MCF 10A (cell line): ENCODE data around the gene IFIT5. TPM values are rescaled to one million over a fixed set of nuclear protein-coding genes. Genes with fewer than 3 reads are reported as not detected.

Source experiments
- BruUV-seq: library from RNA; stranded (reverse); fragments of 400-500 nt; replicated peaks from 2 replicates; lab custom pipeline; 2021; lab: Mats Ljungman, UMichigan
- CTCF ChIA-PET: fragments of 300-600 bp; sonication (Branson Sonifier 250); formaldehyde crosslinking; extraction: SDS; loops from one replicate; lab custom pipeline; 2021; ENCODE audit warnings: antibody characterized with exemption, inconsistent platforms; lab: Yijun Ruan, JAX
- POLR2A ChIA-PET: fragments of 300-600, 350-650 bp; sonication (Branson Sonifier 250); formaldehyde crosslinking; extraction: SDS; loops from one replicate; lab custom pipeline; 2020; ENCODE audit warnings: antibody characterized with exemption, inconsistent platforms; lab: Yijun Ruan, JAX
- DNase-seq: peaks from one replicate; pipeline ENCODE4 v3.0.0-alpha.2; 2018; ENCODE audit not compliant: unreplicated experiment
- H3K27ac Mint-ChIP-seq: one replicate; pipeline ENCODE4 v1.8.0; 2022; ENCODE audit warnings: mild to moderate bottlenecking, low read depth, mixed read lengths; ENCODE audit not compliant: unreplicated experiment
- H3K27me3 Mint-ChIP-seq: one replicate; pipeline ENCODE4 v1.8.0; 2022; ENCODE audit warnings: mixed read lengths; ENCODE audit not compliant: insufficient read depth, unreplicated experiment
- H3K36me3 Mint-ChIP-seq: one replicate; pipeline ENCODE4 v1.8.0; 2022; ENCODE audit warnings: mild to moderate bottlenecking, moderate library complexity, mixed read lengths; ENCODE audit not compliant: insufficient read depth, unreplicated experiment
- H3K4me1 Mint-ChIP-seq: one replicate; pipeline ENCODE4 v1.8.0; 2022; ENCODE audit warnings: mixed read lengths; ENCODE audit not compliant: insufficient read depth, unreplicated experiment
- H3K4me3 Mint-ChIP-seq: one replicate; pipeline ENCODE4 v1.8.0; 2022; ENCODE audit warnings: mild to moderate bottlenecking, moderate library complexity, mixed read lengths; ENCODE audit not compliant: unreplicated experiment
- H3K9me3 Mint-ChIP-seq: one replicate; pipeline ENCODE4 v1.8.0; 2022; ENCODE audit warnings: mixed read lengths; ENCODE audit not compliant: unreplicated experiment
- intact Hi-C: fragments of 100-400 bp; cut with micrococcal nuclease; formaldehyde crosslinking; loops from 2 replicates; pipeline ENCODE4 v1.14.1; 2022
- total RNA-seq: library from RNA; stranded (reverse); gene quantifications from 2 replicates; pipeline ENCODE4 v1.2.3, GENCODE V29; 2022
- TF ChIP-seq, protein P1 (sequence below): fragments of 200-600 bp; IDR thresholded peaks from one replicate; pipeline ENCODE4 v1.8.0; 2022; ENCODE audit warnings: antibody characterized with exemption, mild to moderate bottlenecking; ENCODE audit not compliant: unreplicated experiment

The IFIT5 gene
- total RNA-seq, 1 experiment from 2014 or later: 11.2 TPM

DNA sequence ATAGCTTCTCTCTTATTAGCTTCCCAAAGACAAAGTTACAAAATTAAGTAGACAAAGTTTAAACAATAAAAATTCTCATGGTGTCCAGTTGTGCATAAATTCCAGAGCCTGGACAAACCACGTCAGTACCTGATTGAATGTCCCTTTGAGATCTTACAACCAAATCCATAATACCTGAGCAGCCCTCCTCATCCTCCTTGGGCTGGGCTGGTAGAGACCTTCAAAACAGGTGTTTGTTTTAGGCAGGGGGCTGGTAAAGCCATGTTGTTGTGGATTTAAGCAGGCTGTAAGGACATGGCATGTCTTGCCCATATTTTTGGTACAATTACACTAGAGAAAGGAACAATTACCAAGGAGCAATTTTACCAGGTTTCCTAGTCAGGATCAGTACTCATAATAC lies 2.1 kb downstream of the IFIT5 start:
- TF ChIP-seq, protein P1, sequence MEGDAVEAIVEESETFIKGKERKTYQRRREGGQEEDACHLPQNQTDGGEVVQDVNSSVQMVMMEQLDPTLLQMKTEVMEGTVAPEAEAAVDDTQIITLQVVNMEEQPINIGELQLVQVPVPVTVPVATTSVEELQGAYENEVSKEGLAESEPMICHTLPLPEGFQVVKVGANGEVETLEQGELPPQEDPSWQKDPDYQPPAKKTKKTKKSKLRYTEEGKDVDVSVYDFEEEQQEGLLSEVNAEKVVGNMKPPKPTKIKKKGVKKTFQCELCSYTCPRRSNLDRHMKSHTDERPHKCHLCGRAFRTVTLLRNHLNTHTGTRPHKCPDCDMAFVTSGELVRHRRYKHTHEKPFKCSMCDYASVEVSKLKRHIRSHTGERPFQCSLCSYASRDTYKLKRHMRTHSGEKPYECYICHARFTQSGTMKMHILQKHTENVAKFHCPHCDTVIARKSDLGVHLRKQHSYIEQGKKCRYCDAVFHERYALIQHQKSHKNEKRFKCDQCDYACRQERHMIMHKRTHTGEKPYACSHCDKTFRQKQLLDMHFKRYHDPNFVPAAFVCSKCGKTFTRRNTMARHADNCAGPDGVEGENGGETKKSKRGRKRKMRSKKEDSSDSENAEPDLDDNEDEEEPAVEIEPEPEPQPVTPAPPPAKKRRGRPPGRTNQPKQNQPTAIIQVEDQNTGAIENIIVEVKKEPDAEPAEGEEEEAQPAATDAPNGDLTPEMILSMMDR: no peak
- peak overlapping the region; percentile 94 for H3K27ac Mint-ChIP-seq
- H3K36me3 Mint-ChIP-seq: peaks cover 22% of the 10 kb centered on the region
- intact Hi-C loops: no loop called here
- H3K27me3 Mint-ChIP-seq: no peaks in the 10 kb centered on the region
- no TSS peak for BruUV-seq
- H3K4me3 Mint-ChIP-seq: peak overlapping the region; percentile 80
- no peaks in the 10 kb centered on the region for H3K9me3 Mint-ChIP-seq
- ChIA-PET CTCF (interaction anchor here (0.6 to 0.7 kb wide), 2 partner anchors 46 to 49 kb away, joined by 3 to 5 read pairs; no protein-coding TSS in a partner anchor), POLR2A (interaction anchor here (0.9 to 1.5 kb wide), 3 partner anchors 23 to 89 kb away, joined by 3 read pairs; partner anchors contain the start of genes IFIT1 and IFIT3)
- H3K4me1 Mint-ChIP-seq: peaks cover 14% of the 10 kb centered on the region
- no peak for DNase-seq

DNA sequence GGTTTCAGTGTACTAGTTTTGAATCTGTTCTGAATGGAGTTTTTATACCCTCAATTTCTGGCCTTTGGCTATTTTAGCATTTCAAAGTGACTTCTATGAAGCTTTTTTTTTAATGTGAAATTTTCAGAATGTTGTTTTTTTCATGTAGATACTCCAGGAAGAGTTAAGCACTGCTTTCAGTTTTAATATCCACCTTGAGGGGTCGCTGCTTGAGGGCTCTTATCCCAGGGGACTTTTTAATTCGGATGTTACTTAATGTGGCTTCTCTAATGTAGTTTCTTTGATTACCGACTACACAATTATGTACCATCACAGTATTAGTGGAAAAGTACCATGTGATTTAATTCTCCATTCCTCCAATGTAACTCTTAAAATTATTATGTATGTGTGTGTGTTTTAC lies 5.2 kb downstream of the IFIT5 start:
- H3K4me1 Mint-ChIP-seq: peaks cover 14% of the 10 kb centered on the region
- DNase-seq: peak; percentile 11
- POLR2A ChIA-PET: interaction anchor here (0.6 to 1.8 kb wide), 4 partner anchors 10 to 282 kb away, joined by 3 to 5 read pairs (median 4); partner anchors contain the start of genes KIF20B and LIPA
- H3K9me3 Mint-ChIP-seq: no peaks in the 10 kb centered on the region
- TF ChIP-seq, protein P1: no peak
- no peaks in the 10 kb centered on the region for H3K27me3 Mint-ChIP-seq
- no peak overlapping the region for H3K27ac Mint-ChIP-seq
- H3K4me3 Mint-ChIP-seq: no peak overlapping the region
- intact Hi-C loops: no loop called here
- BruUV-seq: no TSS peak
- CTCF ChIA-PET: interaction anchor here (0.7 to 1.6 kb wide), 6 partner anchors 26 to 202 kb away, joined by 3 to 6 read pairs (median 3); no protein-coding TSS in a partner anchor
- peaks cover 22% of the 10 kb centered on the region for H3K36me3 Mint-ChIP-seq

DNA sequence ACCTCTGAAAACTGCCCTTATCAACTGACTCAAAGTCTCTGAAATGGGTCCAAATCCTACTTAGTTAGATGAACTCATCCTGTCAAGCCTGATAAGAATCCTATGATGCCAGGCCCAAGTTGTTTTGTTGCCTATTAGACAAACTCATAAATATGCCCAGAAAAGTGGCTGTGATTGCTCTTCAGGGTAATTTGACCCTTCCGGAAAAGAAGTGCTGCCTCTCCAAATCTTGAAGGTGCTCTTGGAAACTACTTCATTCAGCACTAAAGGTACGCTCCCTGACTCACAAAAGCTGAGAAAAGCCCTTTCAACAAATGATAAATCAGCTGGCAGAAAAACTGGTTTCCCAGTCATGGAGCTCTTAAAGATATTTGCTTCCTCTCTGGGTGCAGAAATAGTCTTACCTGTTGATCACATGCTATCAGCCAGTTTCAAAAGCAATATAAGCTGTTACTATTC lies 6.7 kb downstream of the IFIT5 start:
- DNase-seq: no peak

DNA sequence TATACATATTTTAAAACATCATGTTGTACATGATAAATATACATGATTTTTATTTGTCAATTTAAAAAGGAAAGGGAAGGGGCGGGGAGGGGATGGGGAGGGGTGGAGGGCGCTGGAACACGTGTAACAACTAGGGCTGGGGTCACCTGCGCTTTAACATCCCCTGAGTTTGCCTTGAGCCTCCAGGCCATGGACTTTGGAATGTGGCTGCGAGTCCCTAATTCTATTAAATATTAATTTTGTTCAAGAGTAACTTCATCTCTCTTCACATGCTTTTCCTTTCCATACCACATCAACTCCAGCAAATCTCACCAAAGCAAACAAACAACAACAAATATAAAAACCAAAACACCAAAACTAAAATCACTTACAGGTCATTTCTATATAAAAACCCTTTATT lies 10.6 kb downstream of the IFIT5 start:
- BruUV-seq: no TSS peak
- Mint-ChIP-seq H3K27me3 (no peaks in the 10 kb centered on the region), H3K36me3 (peaks cover 7% of the 10 kb centered on the region), H3K9me3 (no peaks in the 10 kb centered on the region), H3K27ac (no peak overlapping the region), H3K4me3 (no peak overlapping the region), H3K4me1 (peaks cover 26% of the 10 kb centered on the region)
- DNase-seq: no peak
- POLR2A ChIA-PET: no interaction called here
- CTCF ChIA-PET: interaction anchor here (1.2 to 3.2 kb wide), 3 partner anchors 132 to 140 kb away, joined by 3 to 17 read pairs (median 16); no protein-coding TSS in a partner anchor
- TF ChIP-seq, protein P1: no peak
- intact Hi-C loops: loop anchor here (5.0 kb wide), 3 partner anchors 277 to 1437 kb away; partner anchors contain the start of gene KIF20B

More for the DNA sequence above, 6.7 kb downstream of the IFIT5 start:
- Mint-ChIP-seq H3K36me3 (peaks cover 22% of the 10 kb centered on the region), H3K9me3 (no peaks in the 10 kb centered on the region), H3K4me1 (peaks cover 8% of the 10 kb centered on the region), H3K4me3 (no peak overlapping the region), H3K27me3 (no peaks in the 10 kb centered on the region), H3K27ac (no peak overlapping the region)
- CTCF ChIA-PET: interaction anchor here (0.5 to 1.0 kb wide), 4 partner anchors 141 to 194 kb away, joined by 3 read pairs; no protein-coding TSS in a partner anchor
- no TSS peak for BruUV-seq
- TF ChIP-seq, protein P1: no peak
- POLR2A ChIA-PET: interaction anchor here (1.7 kb wide), 1 partner anchor 280 kb away, joined by 5 read pairs; the partner anchor contains the start of gene KIF20B
- intact Hi-C loops: no loop called here
